Measurements from ENCODE around the gene TAPT1.

Gene TAPT1

GRCh38 chr4:16235209-16235608 lies 8.9 kb upstream of the TAPT1 start:
- DNase-seq (ENCODE audit: low spot score): no peak

GRCh38 chr4:16233569-16234177 lies 7.4 kb upstream of the TAPT1 start:
- no peak for TF ChIP-seq CTCF (IDR thresholded peaks at IDR 0.05; ENCODE audit: extremely low read depth, missing control alignments)
- no peak for DNase-seq (ENCODE audit: low spot score)

More at GRCh38 chr4:16235209-16235608, 8.9 kb upstream of the TAPT1 start:
- TF ChIP-seq CTCF (IDR thresholded peaks at IDR 0.05; ENCODE audit: extremely low read depth, missing control alignments): no peak

GRCh38 chr4:16231570-16232245 lies 5.4 kb upstream of the TAPT1 start:
- no peak for DNase-seq (ENCODE audit: low spot score)
- TF ChIP-seq CTCF (IDR thresholded peaks at IDR 0.05; ENCODE audit: extremely low read depth, missing control alignments): no peak

- no peak for TF ChIP-seq CTCF (IDR thresholded peaks at IDR 0.05; ENCODE audit: extremely low read depth, missing control alignments)
- DNase-seq (ENCODE audit: low spot score): no peak
These were observed 4.0 kb upstream of the TAPT1 start for GRCh38 chr4:16230308-16230707.

DNA sequence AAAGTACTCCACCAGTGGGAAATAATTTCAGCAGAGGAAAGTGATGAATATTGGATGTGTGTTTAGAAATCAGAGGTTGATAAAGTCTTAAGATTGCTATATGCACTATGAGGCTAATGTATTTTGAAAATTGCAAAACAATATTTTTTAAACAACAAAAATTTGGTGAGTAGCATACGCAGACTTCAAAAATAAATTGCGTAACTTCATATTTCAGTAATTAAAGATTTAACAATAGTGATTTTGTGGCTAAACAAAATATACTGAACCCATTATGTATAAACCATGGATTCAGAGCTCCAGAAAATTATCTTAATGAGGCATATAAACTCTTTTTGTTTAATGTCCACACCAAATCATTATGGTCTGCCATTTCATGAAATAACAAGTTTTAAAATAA lies 3.3 kb upstream of the TAPT1 start:
- no peak for DNase-seq (ENCODE audit: low spot score)
- TF ChIP-seq CTCF (IDR thresholded peaks at IDR 0.05; ENCODE audit: extremely low read depth, missing control alignments): no peak

DNA sequence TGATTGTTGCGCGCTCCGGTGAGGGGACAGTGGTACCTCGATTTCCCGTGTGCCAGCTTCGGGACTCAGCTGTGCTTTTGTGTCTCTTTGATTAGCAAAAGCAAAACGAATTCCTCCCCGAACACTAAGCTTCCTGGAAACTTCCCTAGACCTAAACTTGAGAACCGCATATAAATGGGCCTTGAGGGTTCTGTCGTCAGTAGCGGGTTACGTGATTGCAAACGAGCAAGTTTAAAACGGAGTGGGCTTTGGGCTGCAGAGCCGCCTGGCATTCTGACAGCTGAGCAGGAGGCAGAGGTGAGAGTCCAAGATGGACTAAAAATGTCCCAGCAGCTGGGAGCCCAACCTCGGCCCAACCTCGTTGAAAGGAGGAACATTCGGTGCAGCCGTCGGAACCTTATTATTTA lies 1.2 kb upstream of the TAPT1 start:
- no peak for DNase-seq (ENCODE audit: low spot score)
- TF ChIP-seq CTCF (IDR thresholded peaks at IDR 0.05; ENCODE audit: extremely low read depth, missing control alignments): no peak

DNA sequence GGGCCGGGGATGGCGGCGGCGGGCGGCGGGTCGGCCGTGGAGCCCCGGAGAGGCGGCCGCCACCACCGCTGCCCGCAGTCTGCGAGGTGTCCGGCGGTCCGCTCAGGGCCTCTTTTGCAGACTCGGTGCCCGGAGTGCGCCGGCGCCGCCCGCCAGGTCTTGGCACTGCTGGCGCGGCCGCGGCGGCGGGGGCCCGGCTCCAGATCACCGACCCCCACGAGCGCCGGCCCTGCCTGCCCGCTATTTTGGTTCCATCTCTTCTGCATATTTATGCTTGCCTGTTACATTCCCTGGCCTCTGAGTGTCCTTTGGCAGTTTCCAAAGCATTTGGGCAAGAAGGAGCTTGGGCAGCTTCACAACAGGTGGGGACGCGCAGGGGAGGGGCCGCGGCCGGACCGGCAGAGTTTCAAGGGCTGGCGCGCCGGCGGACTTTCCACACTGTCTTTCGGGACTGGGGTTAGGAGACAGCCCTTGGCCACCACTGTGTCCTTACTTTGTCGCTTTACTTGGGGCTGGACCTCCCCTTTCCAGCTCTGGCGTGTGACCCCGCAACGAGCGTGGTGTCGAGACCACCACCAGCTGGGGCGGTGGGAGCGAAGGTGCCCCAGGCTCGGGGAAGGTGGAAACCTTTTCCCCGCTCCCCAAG lies 668 bp upstream of the TAPT1 start:
- TF ChIP-seq CTCF (IDR thresholded peaks at IDR 0.05; ENCODE audit: extremely low read depth, missing control alignments): no peak
- DNase-seq (ENCODE audit: low spot score): peak; percentile 57
